HepG2 (cell line): ENCODE measurements around the gene TRIM66. TPM values are rescaled to one million over a fixed set of nuclear protein-coding genes. Genes with fewer than 3 reads are reported as not detected.

Experiments used
- ATAC-seq: fragments of 200-7000 bp; cut with Tn5 transposase; 3 replicates; pipeline ENCODE4 v1.9.1; 2020; ENCODE audit warnings: mild to moderate bottlenecking, moderate library complexity
- BruUV-seq: library from RNA; stranded (reverse); fragments of 400-500 nt; replicated peaks from 2 replicates; lab custom pipeline; 2021; lab: Mats Ljungman, UMichigan
- CTCF ChIA-PET: fragments of 300-600 bp; formaldehyde crosslinking; extraction: SDS; loops from one replicate; lab custom pipeline; 2021; ENCODE audit warnings: low total read pairs, inconsistent platforms, low intra/inter-chr PET ratio; lab: Yijun Ruan, JAX
- POLR2A ChIA-PET: fragments of 350-600 bp; sonication (Branson Sonifier 250); formaldehyde crosslinking; loops from one replicate; lab custom pipeline; 2020; ENCODE audit warnings: antibody characterized with exemption, inconsistent platforms; lab: Yijun Ruan, JAX
- DNase-seq: peaks from one replicate; pipeline ENCODE4 v3.0.0-alpha.2; 2015; ENCODE audit warnings: low spot score
- FAIRE-seq: peaks from 3 replicates; lab custom pipeline; 2011; peaks lifted over from hg19 to GRCh38; lab: Jason Lieb, UNC
- H2AFZ ChIP-seq: one replicate; pipeline ENCODE4 v1.6.1; 2011; ENCODE audit warnings: low read length, inconsistent platforms
- H3K27ac ChIP-seq: fragments of 300-600 bp; 3 replicates; pipeline ENCODE4 v1.8.0; 2011; ENCODE audit warnings: mixed run types, mild to moderate bottlenecking, mixed read lengths, low read length, inconsistent platforms; ENCODE audit not compliant: insufficient read depth; ENCODE audit errors: extremely low read length
- H3K27me3 ChIP-seq, 2 experiments: fragments of 200-600 bp in 1 of 2; 2 replicates in 1 of 2; 3 replicates in 1 of 2; pipeline versions ENCODE4 v1.6.0 to v1.8.0; 2011; ENCODE audit warnings: low read length in 2 of 2, mild to moderate bottlenecking in 2 of 2, moderate library complexity in 2 of 2, inconsistent platforms in 1 of 2; ENCODE audit not compliant: insufficient read depth in 2 of 2, control insufficient read depth in 1 of 2
- H3K36me3 ChIP-seq, 2 experiments: fragments of 200-600 bp in 1 of 2; replicated peaks in 1 of 2; 2 replicates in 1 of 2; 3 replicates in 1 of 2; pipeline versions ENCODE4 v1.5.1 to v1.8.0; 2011; ENCODE audit warnings: low read length in 2 of 2, inconsistent platforms in 1 of 2; ENCODE audit not compliant: insufficient read depth in 2 of 2, control insufficient read depth in 1 of 2
- H3K4me1 ChIP-seq: 2 replicates; pipeline ENCODE4 v1.5.1; 2012; ENCODE audit warnings: low read length, inconsistent platforms; ENCODE audit not compliant: insufficient read depth
- H3K4me2 ChIP-seq: 2 replicates; pipeline ENCODE4 v1.6.0; 2011; ENCODE audit warnings: low read depth, low read length, inconsistent platforms
- H3K4me3 ChIP-seq, 3 experiments: fragments of 200-600 bp in 1 of 3; sonication (generic), shearing (Covaris generic) in 1 of 3; replicated peaks in 1 of 3; 2 replicates each; pipeline ENCODE4 v1.5.1; 2011 to 2016; ENCODE audit warnings: low read length in 3 of 3, inconsistent platforms in 2 of 3, low read depth in 2 of 3, mild to moderate bottlenecking in 2 of 3, control low read depth in 1 of 3, mixed read lengths in 1 of 3; ENCODE audit not compliant: insufficient read depth in 1 of 3
- H3K79me2 ChIP-seq: one replicate; pipeline ENCODE4 v1.6.1; 2011; ENCODE audit warnings: low read length, inconsistent platforms; ENCODE audit not compliant: insufficient read depth
- H3K9ac ChIP-seq: 2 replicates; pipeline ENCODE4 v1.6.0; 2011; ENCODE audit warnings: mild to moderate bottlenecking, low read depth, low read length, inconsistent platforms; ENCODE audit not compliant: insufficient read depth
- H3K9me3 ChIP-seq: 2 replicates; pipeline ENCODE4 v1.5.1; 2012; ENCODE audit warnings: mild to moderate bottlenecking, low read length
- H4K20me1 ChIP-seq: 2 replicates; pipeline ENCODE4 v1.6.0; 2011; ENCODE audit warnings: inconsistent platforms, mild to moderate bottlenecking, low read length, moderate library complexity; ENCODE audit not compliant: insufficient read depth
- CBX1 ChIP-seq: IDR thresholded peaks from one replicate; pipeline ENCODE4 v1.6.1; 2016; ENCODE audit warnings: antibody characterized with exemption, low read depth
- CEBPB ChIP-seq: IDR thresholded peaks from 2 replicates; pipeline ENCODE4 v1.6.1; 2011; ENCODE audit warnings: low read depth, low read length, improper control_type of control experiment, borderline replicate concordance
- CEBPG ChIP-seq: IDR thresholded peaks from 2 replicates; pipeline ENCODE4 v1.6.1; 2016
- ETS1 ChIP-seq: sonication (generic); formaldehyde crosslinking; IDR thresholded peaks from 2 replicates; pipeline ENCODE4 v1.4.0; 2020; ENCODE audit warnings: missing genetic modification reagents
- NCOA5 ChIP-seq: sonication (generic); formaldehyde crosslinking; IDR thresholded peaks from 2 replicates; pipeline ENCODE4 v1.4.0; 2020; ENCODE audit warnings: missing genetic modification reagents
- NFYC ChIP-seq: IDR thresholded peaks from 2 replicates; pipeline ENCODE4 v1.6.1; 2016; ENCODE audit warnings: missing genetic modification reagents, missing compliant biosample characterization
- RAD21 ChIP-seq: fragments of 450-650 bp; formaldehyde crosslinking; IDR thresholded peaks from 2 replicates; pipeline ENCODE4 v1.5.0; 2020; ENCODE audit warnings: mild to moderate bottlenecking
- SP2 ChIP-seq: sonication (generic); formaldehyde crosslinking; IDR thresholded peaks from 2 replicates; pipeline ENCODE4 v1.5.1; 2020; ENCODE audit warnings: mild to moderate bottlenecking, missing genetic modification reagents
- SRSF9 ChIP-seq: fragments of 200-400 bp; formaldehyde crosslinking; IDR thresholded peaks from 2 replicates; pipeline ENCODE4 v1.6.1; 2018; ENCODE audit warnings: borderline replicate concordance, mild to moderate bottlenecking, low read depth, low read length; ENCODE audit not compliant: insufficient read depth, poor library complexity, severe bottlenecking
- ZNF513 ChIP-seq: sonication (generic); formaldehyde crosslinking; conservative IDR thresholded peaks from 2 replicates; pipeline ENCODE4 v1.5.0; 2020; ENCODE audit warnings: missing genetic modification reagents
- ZNF564 ChIP-seq: sonication (generic); formaldehyde crosslinking; IDR thresholded peaks from 2 replicates; pipeline ENCODE4 v1.8.1; 2023; ENCODE audit warnings: mild to moderate bottlenecking, missing genetic modification reagents
- ZUFSP ChIP-seq: sonication (generic); formaldehyde crosslinking; IDR thresholded peaks from 2 replicates; pipeline ENCODE4 v1.9.0; 2021; ENCODE audit warnings: missing genetic modification reagents, mild to moderate bottlenecking, borderline replicate concordance
- WGBS: methylation state at CpG from one replicate; pipeline ENCODE4 v1.1.6; 2017; ENCODE audit warnings: low lambda C conversion rate; 5-methylcytosine and 5-hydroxymethylcytosine counted together
- in situ Hi-C: cut with HindIII; loops from 2 replicates; pipeline ENCODE4 v1.10.0; 2017; ENCODE audit warnings: low pct_unique_long_range_greater_than_20kb; ENCODE audit not compliant: extremely low pct_ligation_motif_present
- intact Hi-C: fragments of 100-400 bp; cut with micrococcal nuclease; formaldehyde crosslinking; loops from one replicate; pipeline ENCODE4 v1.10.0; 2022; ENCODE audit not compliant: unreplicated experiment
- polyA plus RNA-seq, 8 experiments: library from polyadenylated mRNA; depleted of rRNA in 3 of 8; stranded (reverse) in 7 of 8; unstranded in 1 of 8; fragments of >200 nt; fragmentation: Illumina TruSeq in 4 of 8; extraction: Trizol in 4 of 8; gene quantifications; 2 replicates each; pipeline versions ENCODE4 v1.2.1 to v1.2.3, GENCODE V29; 2011 to 2016; ENCODE audit warnings: low read depth in 4 of 8, missing spikeins in 1 of 8, mixed read lengths in 1 of 8; ENCODE audit not compliant: insufficient read depth in 1 of 8
- total RNA-seq, 5 experiments: library from RNA; depleted of rRNA; stranded (reverse); fragments of >200 nt; fragmentation: Illumina TruSeq; extraction: Trizol; gene quantifications; 2 replicates each; pipeline ENCODE4 v1.2.3, GENCODE V29; 2016; ENCODE audit warnings: low read depth in 1 of 5
- TF ChIP-seq, protein P1 (sequence below): sonication (generic); formaldehyde crosslinking; IDR thresholded peaks from 2 replicates; pipeline ENCODE4 v1.4.0; 2020; ENCODE audit warnings: mild to moderate bottlenecking, missing genetic modification reagents, borderline replicate concordance

TRIM66 gene
- total and polyA plus RNA-seq, 2 of the 13 experiments (the other 11 are each of a cell fraction or from before 2014, with no cell fraction given), result 4.9 to 6.1 TPM

DNA sequence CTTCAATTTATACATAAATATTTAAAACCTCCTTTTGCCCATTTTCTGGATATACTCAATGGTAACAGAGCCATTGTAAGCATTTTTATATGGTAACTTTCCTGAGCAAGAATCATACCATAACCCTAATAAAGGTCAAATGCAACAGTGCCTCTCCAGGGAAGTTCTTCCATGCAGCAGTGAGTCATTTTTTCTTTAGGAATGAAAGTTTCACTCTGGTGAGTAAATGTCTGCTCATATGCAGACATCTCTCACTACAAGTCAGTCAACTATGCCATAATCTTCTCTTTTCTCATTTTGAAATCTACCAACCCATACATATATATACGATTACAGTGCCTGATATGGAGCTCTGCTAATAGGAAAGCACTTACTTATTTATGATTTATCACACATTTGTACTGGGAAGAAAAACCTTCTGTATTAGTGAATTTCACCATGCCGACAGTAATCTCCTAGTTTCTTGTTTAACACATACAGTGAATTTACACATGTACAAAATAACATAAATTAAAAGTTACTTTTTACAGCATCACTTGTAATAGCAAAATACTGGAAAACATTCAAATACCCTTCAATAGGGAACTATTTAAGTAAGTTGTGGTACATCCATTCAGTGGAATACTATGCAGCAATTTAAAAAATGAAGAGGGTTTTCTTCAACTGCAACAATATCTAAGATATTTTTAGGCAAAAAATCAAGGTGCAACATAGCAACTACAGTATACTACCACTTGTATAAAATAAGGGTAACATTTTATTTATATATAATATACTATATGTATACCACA is 104.5 kb downstream of the TRIM66 start (continued):
- TF ChIP-seq ETS1 (no peak), NCOA5 (CRISPR knock-in tag) (no peak), NFYC (CRISPR knock-in tag) (no peak), SRSF9 (no peak), ZNF564 (CRISPR knock-in tag) (no peak), CBX1 (no peak), ZNF513 (CRISPR knock-in tag) (no peak), SP2 (CRISPR knock-in tag) (no peak), RAD21 (CRISPR knock-in tag) (no peak)

- no peak for ATAC-seq
- no peak overlapping the region for H3K9ac ChIP-seq
- no TSS peak for BruUV-seq
- H3K4me1 ChIP-seq, result no peaks in the 10 kb centered on the region
- DNase-seq, result no peak
- no peaks in the 10 kb centered on the region for H3K79me2 ChIP-seq
- POLR2A ChIA-PET, result no interaction called here
- H3K27ac ChIP-seq, result no peak overlapping the region
- no peak for FAIRE-seq
- no peak overlapping the region for H3K4me3 ChIP-seq
- H3K27me3 ChIP-seq, result no peaks in the 10 kb centered on the region
- intact Hi-C loops (no loop called here), in situ Hi-C loops (no loop called here)
- no peaks in the 10 kb centered on the region for H3K36me3 ChIP-seq
- no peak overlapping the region for H3K4me2 ChIP-seq
- no peaks in the 10 kb centered on the region for H4K20me1 ChIP-seq
- 93% methylated on average over 1 of the region's 1 CpG for WGBS
- CTCF ChIA-PET, result no interaction called here
- H3K9me3 ChIP-seq, result no peaks in the 10 kb centered on the region
- H2AFZ ChIP-seq, result no peak overlapping the region
- 0 out of 2 replicates have a peak, but pooled peaks have one; percentile 5 for TF ChIP-seq CEBPG
- TF ChIP-seq CEBPB, result peak; percentile 76
- TF ChIP-seq, protein P1, sequence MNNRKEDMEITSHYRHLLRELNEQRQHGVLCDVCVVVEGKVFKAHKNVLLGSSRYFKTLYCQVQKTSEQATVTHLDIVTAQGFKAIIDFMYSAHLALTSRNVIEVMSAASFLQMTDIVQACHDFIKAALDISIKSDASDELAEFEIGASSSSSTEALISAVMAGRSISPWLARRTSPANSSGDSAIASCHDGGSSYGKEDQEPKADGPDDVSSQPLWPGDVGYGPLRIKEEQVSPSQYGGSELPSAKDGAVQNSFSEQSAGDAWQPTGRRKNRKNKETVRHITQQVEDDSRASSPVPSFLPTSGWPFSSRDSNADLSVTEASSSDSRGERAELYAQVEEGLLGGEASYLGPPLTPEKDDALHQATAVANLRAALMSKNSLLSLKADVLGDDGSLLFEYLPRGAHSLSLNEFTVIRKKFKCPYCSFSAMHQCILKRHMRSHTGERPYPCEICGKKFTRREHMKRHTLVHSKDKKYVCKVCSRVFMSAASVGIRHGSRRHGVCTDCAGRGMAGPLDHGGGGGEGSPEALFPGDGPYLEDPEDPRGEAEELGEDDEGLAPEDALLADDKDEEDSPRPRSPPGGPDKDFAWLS, result no peak
- TF ChIP-seq ZUFSP (CRISPR knock-in tag), result no peak
Measured at GRCh38 chr11:8574798-8575197, 107.7 kb downstream of the TRIM66 start.
